NCI-H446 treated with DMSO at 0.1 percent for 48 hours (cell line): Measurements from ENCODE around the gene GAB2.
"Not testable (repeated sequence)": the region's sequence is repeated elsewhere in the genome, so short reads cannot be mapped to it uniquely, and the experiment has no call there.

Experiments
- DNase-seq: peaks from one replicate; lab custom pipeline; 2025; lab: John Stamatoyannopoulos, UW

The GAB2 gene

GRCh38 chr11:78274739-78275138, 142.9 kb downstream of the GAB2 start:
- no peak for DNase-seq

DNA sequence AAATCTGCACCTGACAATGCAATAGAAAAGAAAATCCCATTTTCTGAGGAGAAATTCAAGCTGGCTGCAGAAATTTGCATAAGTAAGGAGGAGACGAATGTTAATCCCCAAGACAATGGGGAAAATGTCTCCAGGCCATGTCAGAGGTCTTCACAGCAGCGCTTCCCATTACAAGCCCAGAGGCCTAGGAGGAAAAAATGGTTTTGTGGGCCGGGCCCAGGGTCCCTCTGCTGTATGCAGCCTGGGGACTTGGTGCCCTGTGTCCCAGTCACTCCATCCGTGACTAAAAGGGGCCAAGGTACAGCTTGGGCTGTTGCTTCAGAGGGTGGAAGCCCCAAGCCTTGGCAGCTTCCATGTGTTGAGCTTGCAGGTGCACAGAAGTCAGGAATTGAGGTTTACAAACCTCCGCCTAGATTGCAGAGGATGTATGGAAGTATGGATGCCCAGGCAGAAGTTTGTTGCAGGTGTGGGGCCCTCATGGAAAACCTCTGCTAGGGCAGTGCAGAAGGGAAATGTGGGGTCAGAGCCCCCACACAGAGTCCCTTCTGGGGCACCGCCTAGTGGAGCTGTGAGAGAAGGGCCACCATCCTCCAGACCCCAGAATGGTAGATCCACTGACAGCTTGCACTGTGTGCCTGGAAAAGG, 144.9 kb downstream of the GAB2 start:
- not testable (repeated sequence) for DNase-seq

DNA sequence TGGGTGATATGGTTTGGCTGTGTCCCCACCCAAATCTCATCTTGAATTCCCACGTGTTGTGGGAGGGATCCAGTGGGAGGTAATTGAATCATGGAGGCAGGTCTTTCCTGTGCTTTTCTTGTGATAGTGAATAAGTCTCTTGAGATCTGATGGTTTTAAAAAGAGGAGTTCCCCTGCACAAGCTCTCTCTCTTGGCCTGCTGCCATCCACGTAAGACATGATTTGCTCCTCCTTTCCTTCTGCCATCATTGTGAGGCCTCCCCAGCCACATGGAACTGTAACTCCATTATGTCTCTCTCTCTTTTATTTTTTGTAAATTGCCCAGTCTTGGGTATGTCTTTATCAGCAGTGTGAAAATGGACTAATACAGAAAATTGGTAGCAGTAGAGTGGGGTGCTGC, 145.8 kb downstream of the GAB2 start:
- not testable (repeated sequence) for DNase-seq

DNA sequence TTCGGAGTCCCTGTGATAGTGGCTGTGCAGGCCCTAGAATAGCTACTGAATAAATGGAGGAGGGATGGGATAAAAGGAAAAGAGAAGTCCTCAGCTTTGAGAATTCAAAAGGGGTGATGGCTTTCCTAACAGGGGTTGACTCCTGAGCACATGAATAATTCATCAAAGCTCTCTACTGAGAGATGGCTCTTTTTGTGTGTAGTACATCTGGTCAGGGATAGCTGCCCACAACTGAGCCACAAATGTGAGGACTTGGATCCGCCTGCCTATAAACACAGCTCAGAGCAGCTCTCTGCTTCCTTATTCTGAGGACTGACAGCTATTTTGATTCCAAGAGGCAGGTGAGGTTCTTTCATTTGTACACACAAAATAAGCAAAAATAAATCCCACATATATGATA, 146.6 kb downstream of the GAB2 start:
- no peak for DNase-seq

- DNase-seq, result no peak
Measured at GRCh38 chr11:78269806-78270205, 147.8 kb downstream of the GAB2 start.

- no peak for DNase-seq
Measured at GRCh38 chr11:78268591-78269410, 148.8 kb downstream of the GAB2 start.

DNA sequence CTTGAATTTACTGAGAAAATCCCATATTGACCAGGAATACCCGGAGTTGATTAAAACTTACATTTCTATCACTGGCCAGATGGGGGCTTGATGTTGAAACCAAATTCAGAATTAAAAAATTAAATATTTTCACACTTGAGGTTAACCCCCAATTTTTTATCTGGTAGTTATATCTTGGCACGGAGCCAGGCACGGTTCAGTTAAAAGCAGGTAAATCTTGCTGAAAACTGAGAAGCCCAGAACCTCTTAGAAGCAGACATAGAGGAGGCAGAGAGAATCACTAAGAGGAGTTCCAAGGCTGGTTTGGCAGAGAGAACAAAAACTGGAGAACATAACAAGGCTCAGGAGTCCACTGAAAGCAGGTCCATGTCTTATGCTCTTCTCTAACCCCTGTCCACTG, 151.2 kb downstream of the GAB2 start:
- no peak for DNase-seq

- DNase-seq, result no peak
Measured at GRCh38 chr11:78265326-78265725, 152.3 kb downstream of the GAB2 start.

DNA sequence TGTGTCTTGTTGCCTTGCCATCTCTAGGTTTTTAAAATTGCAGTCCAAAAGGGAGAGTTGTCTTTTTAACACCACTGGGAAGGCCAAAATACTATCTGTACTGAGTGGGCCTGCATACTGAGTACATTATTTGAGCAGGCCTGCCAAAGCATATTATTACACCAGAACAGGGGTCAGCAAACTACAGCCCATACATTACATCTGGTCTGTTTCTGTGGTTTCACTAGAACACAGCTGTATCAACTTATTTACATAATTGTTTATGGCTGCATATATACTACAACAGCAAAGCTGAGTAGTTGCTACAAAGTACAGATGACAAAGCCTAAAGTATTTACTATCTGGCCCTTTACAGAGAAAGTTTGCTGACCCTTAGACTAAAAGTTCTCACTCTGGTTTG, 154.9 kb downstream of the GAB2 start:
- no peak for DNase-seq

- DNase-seq, result no peak
Measured at GRCh38 chr11:78262238-78262637, 155.4 kb downstream of the GAB2 start.

- DNase-seq, result no peak
Measured at GRCh38 chr11:78261828-78262227, 155.8 kb downstream of the GAB2 start.

- DNase-seq, result no peak
Measured at GRCh38 chr11:78261367-78261766, 156.3 kb downstream of the GAB2 start.

DNA sequence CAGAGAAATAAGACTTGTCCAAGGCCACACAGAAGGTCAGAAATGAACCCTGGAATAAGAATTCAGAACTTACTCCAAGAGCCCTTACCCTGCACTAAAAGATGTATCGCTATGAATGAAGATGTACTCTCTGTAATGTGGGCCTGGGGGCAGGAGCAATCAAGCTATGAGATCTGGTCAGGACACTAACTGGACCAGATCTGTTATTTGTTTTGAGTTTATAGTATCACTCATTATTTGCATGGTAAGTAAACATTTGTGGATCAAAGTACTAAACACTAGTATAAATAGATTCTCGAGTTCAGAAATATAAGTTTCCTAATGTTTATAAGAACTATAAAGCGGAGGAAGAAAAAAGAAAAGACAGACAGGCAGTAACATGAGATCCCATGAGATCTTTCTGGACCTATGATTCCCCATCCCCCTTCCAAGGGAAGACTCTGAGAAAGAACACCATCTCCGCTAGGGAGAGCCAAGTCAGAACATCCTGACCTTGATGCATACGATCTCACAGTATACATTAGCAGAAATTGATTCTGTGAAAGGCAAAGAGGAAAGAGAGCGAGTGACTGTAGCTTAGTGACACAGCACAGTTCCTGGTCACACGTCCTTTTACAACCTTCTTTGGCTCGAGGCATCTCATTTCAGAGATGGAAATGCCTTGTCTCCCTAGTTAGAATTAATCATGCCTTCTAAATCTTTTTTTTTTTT, 157.7 kb downstream of the GAB2 start:
- no peak for DNase-seq

- DNase-seq, result no peak
Measured at GRCh38 chr11:78257654-78258053, 160.0 kb downstream of the GAB2 start.

GRCh38 chr11:78256962-78257361, 160.7 kb downstream of the GAB2 start:
- no peak for DNase-seq

- no peak for DNase-seq
Measured at GRCh38 chr11:78255919-78256318, 161.7 kb downstream of the GAB2 start.

DNA sequence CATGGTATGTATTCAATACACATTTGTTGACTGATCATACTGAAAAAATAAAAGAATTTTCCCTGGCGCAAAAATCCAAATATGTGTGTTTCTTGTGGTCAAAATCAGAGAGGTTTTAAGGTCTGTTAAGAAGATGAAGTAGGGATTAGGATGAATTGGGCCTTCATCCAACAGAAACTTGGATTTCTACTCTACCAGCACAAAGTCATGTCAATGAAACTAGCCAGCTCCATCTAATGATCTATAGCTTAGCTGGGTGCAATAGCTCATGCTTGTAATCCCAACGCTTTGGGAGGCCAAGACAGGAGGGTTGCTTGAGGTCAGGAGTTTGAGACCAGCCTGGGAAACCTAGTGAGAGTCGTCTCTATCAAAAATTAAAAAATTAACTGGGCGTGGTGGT, 163.4 kb downstream of the GAB2 start:
- DNase-seq, result no peak

DNA sequence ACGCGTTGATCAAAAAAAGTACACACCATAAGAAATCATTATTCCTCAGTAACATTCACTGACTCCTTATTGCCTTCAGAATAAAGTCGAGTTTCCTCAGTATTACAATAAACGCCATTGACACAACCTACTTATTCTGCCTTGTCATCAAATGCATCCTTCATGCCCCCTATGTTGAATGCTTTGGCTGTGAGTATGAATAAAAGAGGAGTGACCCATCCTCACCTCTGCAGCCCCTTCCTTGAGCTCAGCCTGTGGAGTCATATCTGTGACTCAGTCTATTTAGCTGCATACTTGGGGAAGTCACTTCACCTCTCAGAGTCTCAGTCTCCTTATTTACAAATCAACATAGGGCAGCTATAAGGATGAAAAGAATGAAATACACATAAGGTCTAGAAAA, 163.8 kb downstream of the GAB2 start:
- no peak for DNase-seq

- DNase-seq, result no peak
Measured at GRCh38 chr11:78251083-78251775, 166.4 kb downstream of the GAB2 start.

DNA sequence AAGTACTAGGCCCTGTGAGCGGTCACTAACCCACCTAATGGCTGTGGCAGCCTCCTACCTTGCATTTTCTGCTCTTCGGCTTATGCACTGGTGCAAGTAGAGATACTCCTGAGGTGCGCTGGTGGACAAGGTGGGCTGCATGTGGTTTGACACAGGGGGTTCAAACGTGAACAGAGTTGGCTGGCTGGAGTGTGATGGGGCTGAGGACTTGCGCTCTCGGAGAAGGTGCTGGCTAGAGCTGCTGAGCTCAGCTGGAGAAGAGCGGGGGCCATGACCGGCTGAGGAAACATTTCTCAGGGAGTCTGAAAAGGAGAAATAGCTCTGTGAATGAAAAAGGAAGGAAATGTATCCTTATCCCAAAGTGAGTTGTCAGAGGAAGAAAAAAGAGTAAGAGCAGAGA, 167.5 kb downstream of the GAB2 start:
- no peak for DNase-seq

- DNase-seq, result no peak
Measured at GRCh38 chr11:78248903-78249302, 168.7 kb downstream of the GAB2 start.

- DNase-seq, result no peak
Measured at GRCh38 chr11:78248191-78248590, 169.4 kb downstream of the GAB2 start.
